GM13976 (cell line): ENCODE measurements around the gene TRMT2A.

Experiments used
- DNase-seq: peaks from one replicate; pipeline ENCODE4 v3.0.0; 2012; ENCODE audit warnings: low spot score
- CTCF ChIP-seq: IDR thresholded peaks from 2 replicates; pipeline ENCODE4 v1.5.1; 2012; ENCODE audit warnings: borderline replicate concordance, mild to moderate bottlenecking; ENCODE audit not compliant: insufficient read depth; ENCODE audit errors: extremely low read depth, missing control alignments, control extremely low read depth
- in situ Hi-C: fragments of 300-500 bp; cut with MboI; formaldehyde crosslinking; loops from one replicate; pipeline ENCODE4 v1.12.0; 2022; ENCODE audit warnings: low sequenced_read_pairs, mixed read lengths, inconsistent platforms; ENCODE audit not compliant: unreplicated experiment

The TRMT2A gene

GRCh38 chr22:20149257-20150250, 32.5 kb upstream of the TRMT2A start:
- no peak for DNase-seq
- in situ Hi-C loops: loop anchor here (10.0 kb wide), 2 partner anchors 105 to 145 kb away; no protein-coding TSS in a partner anchor
- TF ChIP-seq CTCF: no peak

- DNase-seq: no peak
- no peak for TF ChIP-seq CTCF
- in situ Hi-C loops: no loop called here
Measured at GRCh38 chr22:20148414-20148813, 31.4 kb upstream of the TRMT2A start.

- in situ Hi-C loops: no loop called here
- no peak for DNase-seq
- TF ChIP-seq CTCF: no peak
Measured at GRCh38 chr22:20147237-20147988, 30.4 kb upstream of the TRMT2A start.

- in situ Hi-C loops: no loop called here
- peak; percentile 77 for DNase-seq
- TF ChIP-seq CTCF: peak; percentile 25
Measured at GRCh38 chr22:20146777-20147176, 29.8 kb upstream of the TRMT2A start.

GRCh38 chr22:20145832-20146223, 28.8 kb upstream of the TRMT2A start:
- in situ Hi-C loops: no loop called here
- DNase-seq: no peak

More at GRCh38 chr22:20145832-20146223, 28.8 kb upstream of the TRMT2A start:
- no peak for TF ChIP-seq CTCF
